PC-9 (cell line): ENCODE data around the gene PTGES2. TPM values are rescaled to one million over a fixed set of nuclear protein-coding genes. Genes with fewer than 3 reads are reported as not detected.

Experiments
- BruUV-seq: library from RNA; stranded (reverse); fragments of 400-500 nt; replicated peaks from 2 replicates; lab custom pipeline; 2021; lab: Mats Ljungman, UMichigan
- CTCF ChIA-PET: fragments of 300-600 bp; sonication (Branson Sonifier 250); formaldehyde crosslinking; loops from one replicate; lab custom pipeline; 2022; ENCODE audit warnings: antibody characterized with exemption; lab: Charles Lee
- POLR2A ChIA-PET: fragments of 300-600 bp; sonication (Branson Sonifier 250); formaldehyde crosslinking; loops from one replicate; lab custom pipeline; 2022; ENCODE audit warnings: antibody characterized with exemption; ENCODE audit not compliant: unreplicated experiment; lab: Charles Lee
- DNase-seq, 2 experiments: peaks; one replicate each; pipeline versions ENCODE4 v3.0.0 to v3.0.0-alpha.2; 2015 to 2022; ENCODE audit warnings: mixed read lengths in 1 of 2
- H2AFZ ChIP-seq: fragments of 200-600 bp; sonication (generic); 2 replicates; pipeline ENCODE4 v1.8.1; 2017; ENCODE audit warnings: antibody characterized with exemption
- H3F3A ChIP-seq: fragments of 200-600 bp; sonication (generic); 2 replicates; pipeline ENCODE4 v1.8.1; 2017; ENCODE audit warnings: antibody characterized with exemption, mild to moderate bottlenecking, low read depth; ENCODE audit not compliant: insufficient read depth
- H3K27ac ChIP-seq: fragments of 200-600 bp; sonication (generic); 2 replicates; pipeline ENCODE4 v1.6.1; 2016; ENCODE audit warnings: mixed run types
- H3K27me3 ChIP-seq: fragments of 200-600 bp; sonication (generic); 2 replicates; pipeline ENCODE4 v1.6.1; 2016; ENCODE audit warnings: low read depth, mixed run types; ENCODE audit not compliant: insufficient read depth
- H3K36me3 ChIP-seq: fragments of 200-600 bp; sonication (generic); 2 replicates; pipeline ENCODE4 v1.6.1; 2016; ENCODE audit warnings: low read depth, mixed run types
- H3K4me1 ChIP-seq: fragments of 200-600 bp; sonication (generic); replicated peaks from 2 replicates; pipeline ENCODE4 v1.6.1; 2016; ENCODE audit warnings: mixed run types; ENCODE audit not compliant: insufficient read depth
- H3K4me2 ChIP-seq: fragments of 200-600 bp; sonication (generic); 2 replicates; pipeline ENCODE4 v1.6.1; 2017; ENCODE audit warnings: mixed run types
- H3K4me3 ChIP-seq: fragments of 200-600 bp; sonication (generic); 2 replicates; pipeline ENCODE4 v1.6.1; 2016; ENCODE audit warnings: mixed run types
- H3K79me2 ChIP-seq: fragments of 200-600 bp; sonication (generic); 2 replicates; pipeline ENCODE4 v1.6.1; 2017; ENCODE audit warnings: low read depth, mixed run types
- H3K9me2 ChIP-seq: fragments of 200-600 bp; sonication (generic); 2 replicates; pipeline ENCODE4 v1.8.1; 2017; ENCODE audit warnings: mild to moderate bottlenecking; ENCODE audit not compliant: insufficient read depth
- H3K9me3 ChIP-seq: fragments of 200-600 bp; sonication (generic); 2 replicates; pipeline ENCODE4 v1.8.1; 2016; ENCODE audit warnings: low read depth; ENCODE audit not compliant: insufficient read depth
- H4K20me1 ChIP-seq: fragments of 200-600 bp; sonication (generic); 2 replicates; pipeline ENCODE4 v1.8.1; 2017; ENCODE audit not compliant: insufficient read depth
- CTCF ChIP-seq: fragments of 200-600 bp; sonication (generic); conservative IDR thresholded peaks from 2 replicates; pipeline ENCODE4 v1.6.1; 2017; ENCODE audit warnings: mixed run types, antibody characterized with exemption, mild to moderate bottlenecking, moderate library complexity
- EZH2 ChIP-seq: fragments of 200-600 bp; sonication (generic); IDR thresholded peaks from 2 replicates; pipeline ENCODE4 v1.8.0; 2017; ENCODE audit warnings: antibody characterized with exemption, low read depth
- intact Hi-C: fragments of 100-400 bp; cut with micrococcal nuclease; formaldehyde crosslinking; loops from one replicate; pipeline ENCODE4 v1.10.0; 2022; ENCODE audit not compliant: unreplicated experiment
- total RNA-seq: library from RNA; stranded (reverse); gene quantifications from 2 replicates; pipeline ENCODE4 v1.2.3, GENCODE V29; 2021

The PTGES2 gene
- total RNA-seq, 1 experiment from 2014 or later, result 95.2 TPM

DNA sequence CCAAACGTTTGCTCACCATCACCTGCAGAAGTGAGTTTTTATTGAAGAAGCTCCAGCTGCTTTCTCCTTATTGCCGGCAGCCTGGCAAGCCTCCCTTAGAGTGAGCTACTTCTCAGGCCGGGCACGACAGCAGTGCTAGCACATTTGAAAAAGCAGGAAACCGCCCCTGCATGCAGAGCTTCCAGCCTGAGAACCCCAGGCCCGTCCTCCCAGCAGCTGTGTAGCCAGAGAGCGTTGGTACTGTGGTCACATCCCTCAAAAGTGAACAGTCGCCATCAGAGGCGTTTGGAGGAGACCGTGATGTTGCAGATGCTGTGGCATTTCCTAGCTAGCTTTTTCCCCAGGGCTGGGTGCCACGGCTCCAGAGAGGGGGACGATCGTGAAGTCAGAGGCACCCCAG lies 36.0 kb downstream of the PTGES2 start:
- no peak overlapping the region for H3K27ac ChIP-seq
- H2AFZ ChIP-seq, result no peak overlapping the region
- no peaks in the 10 kb centered on the region for H3K27me3 ChIP-seq
- H3K9me2 ChIP-seq, result no peaks in the 10 kb centered on the region
- no peaks in the 10 kb centered on the region for H4K20me1 ChIP-seq
- no peak overlapping the region for H3K4me3 ChIP-seq
- H3K4me1 ChIP-seq, result peaks cover 21% of the 10 kb centered on the region
- H3K36me3 ChIP-seq, result no peaks in the 10 kb centered on the region
- H3K9me3 ChIP-seq, result no peaks in the 10 kb centered on the region
- TF ChIP-seq CTCF, result no peak
- no peak for TF ChIP-seq EZH2
- peaks cover 32% of the 10 kb centered on the region for H3K79me2 ChIP-seq
- BruUV-seq, result no TSS peak
- intact Hi-C loops, result no loop called here
- no peak overlapping the region for H3K4me2 ChIP-seq
- ChIA-PET CTCF (interaction anchor here (0.7 to 2.0 kb wide), 2 partner anchors 19 to 250 kb away, joined by 4 to 11 read pairs; no protein-coding TSS in a partner anchor), POLR2A (interaction anchor here (0.6 kb wide), 1 partner anchor 21 kb away, joined by 5 read pairs; no protein-coding TSS in a partner anchor)
- H3F3A ChIP-seq, result peaks cover 33% of the 10 kb centered on the region
- DNase-seq, result no peak

DNA sequence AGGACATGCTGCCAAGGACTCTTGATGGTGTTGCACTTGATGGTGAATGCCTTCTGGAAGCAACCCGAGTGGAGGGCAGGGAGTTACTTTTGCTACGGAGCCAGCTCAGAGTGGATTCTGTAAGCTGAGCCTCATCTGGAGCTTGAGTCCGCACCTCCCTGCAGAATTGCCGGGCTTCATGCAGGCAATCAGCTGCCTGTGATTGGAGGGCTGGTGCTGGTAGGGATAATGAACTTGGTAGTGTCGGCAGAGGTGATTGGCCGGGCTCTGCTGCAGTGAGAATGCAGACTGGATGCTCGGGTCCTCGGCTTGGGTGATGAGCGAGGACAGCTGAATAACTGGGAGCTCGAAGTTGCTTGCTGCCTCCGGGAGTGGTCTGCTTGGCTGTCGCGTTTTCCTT lies 36.4 kb downstream of the PTGES2 start:
- Histone ChIP-seq H3K4me2 (no peak overlapping the region), H2AFZ (no peak overlapping the region), H3K9me3 (no peaks in the 10 kb centered on the region), H3F3A (peaks cover 37% of the 10 kb centered on the region), H3K36me3 (no peaks in the 10 kb centered on the region), H3K4me1 (peaks cover 21% of the 10 kb centered on the region), H4K20me1 (no peaks in the 10 kb centered on the region), H3K4me3 (no peak overlapping the region), H3K27me3 (no peaks in the 10 kb centered on the region), H3K9me2 (no peaks in the 10 kb centered on the region), H3K79me2 (peaks cover 27% of the 10 kb centered on the region), H3K27ac (no peak overlapping the region)
- intact Hi-C loops, result no loop called here
- CTCF ChIA-PET, result interaction anchor here (0.7 kb wide), 1 partner anchor 250 kb away, joined by 11 read pairs; no protein-coding TSS in a partner anchor
- POLR2A ChIA-PET, result no interaction called here
- DNase-seq, result no peak
- no peak for TF ChIP-seq EZH2
- no TSS peak for BruUV-seq

GRCh38 chr9:128089299-128089698 lies 38.2 kb downstream of the PTGES2 start:
- Histone ChIP-seq H3K27ac (no peak overlapping the region), H3K36me3 (no peaks in the 10 kb centered on the region), H3K4me1 (peaks cover 10% of the 10 kb centered on the region), H4K20me1 (no peaks in the 10 kb centered on the region), H3K9me3 (no peaks in the 10 kb centered on the region), H3K79me2 (peaks cover 24% of the 10 kb centered on the region), H3F3A (peaks cover 27% of the 10 kb centered on the region; the same call in 1 of the 2 replicates), H3K4me3 (no peak overlapping the region), H2AFZ (no peak overlapping the region), H3K4me2 (no peak overlapping the region), H3K27me3 (no peaks in the 10 kb centered on the region), H3K9me2 (no peaks in the 10 kb centered on the region)
- POLR2A ChIA-PET, result interaction anchor here (0.6 to 0.7 kb wide), 2 partner anchors 38 to 62 kb away, joined by 3 read pairs; no protein-coding TSS in a partner anchor
- TF ChIP-seq EZH2, result no peak
- TF ChIP-seq CTCF, result no peak
- no TSS peak for BruUV-seq
- intact Hi-C loops, result no loop called here
- no peak for DNase-seq
- CTCF ChIA-PET, result interaction anchor here (0.7 kb wide), 1 partner anchor 43 kb away, joined by 6 read pairs; no protein-coding TSS in a partner anchor
